ENCODE measurements around the gene C11orf68. TPM values are rescaled to one million over a fixed set of nuclear protein-coding genes. Genes with fewer than 3 reads are reported as not detected.

The C11orf68 gene
- total RNA-seq, 1 experiment from 2014 or later, result 15.7 TPM

GRCh38 chr11:65925397-65925796 lies 6.5 kb upstream of the C11orf68 start:
- no peak for TF ChIP-seq CTCF (conservative IDR thresholded peaks at IDR 0.05)
- no peaks in the 10 kb centered on the region for H3K23me2 ChIP-seq (ENCODE audit: insufficient read length, low read depth, low read length, poor library complexity, severe bottlenecking)
- no peak overlapping the region for H4K91ac ChIP-seq (ENCODE audit: insufficient read length, low read depth, low read length)
- H2BK5ac ChIP-seq (ENCODE audit: insufficient read length, low read length), result no peak overlapping the region
- H3K14ac ChIP-seq (ENCODE audit: insufficient read depth, low read length), result no peak overlapping the region
- H3K4me1 ChIP-seq (ENCODE audit: insufficient read depth, low read length), result no peaks in the 10 kb centered on the region
- no peak overlapping the region for H3K27ac ChIP-seq (ENCODE audit: insufficient read length, low read depth, low read length)
- H3K4me2 ChIP-seq (ENCODE audit: insufficient read depth, insufficient read length, low read length), result no peak overlapping the region
- Mint-ChIP-seq H3K27ac (no peak overlapping the region; a peak in 1 of 7 replicates), H3K9me3 (no peaks in the 10 kb centered on the region), H3K4me1 (peaks cover 3 to 21% of the 10 kb centered on the region in 2 experiments), H3K27me3 (ENCODE audit: low read depth) (no peaks in the 10 kb centered on the region), H3K4me3 (no peak overlapping the region; a peak in 1 of 5 replicates), H3K36me3 (ENCODE audit: insufficient read depth in 1 of 3, low read depth in 3 of 3) (peaks cover 1 to 18% (median 18%) of the 10 kb centered on the region in 3 experiments; a peak in 6 of 7 replicates)
- no CpG with 5 or more reads among the region's 2 CpGs for WGBS (ENCODE audit: extremely low coverage, insufficient read length, low lambda C conversion rate)
- H3T11ph ChIP-seq (ENCODE audit: low read length), result no peak overlapping the region
- no peak overlapping the region for H2AK5ac ChIP-seq (ENCODE audit: insufficient read length, low read length)
- no peaks in the 10 kb centered on the region for H4K20me1 ChIP-seq (ENCODE audit: control insufficient read depth, insufficient read depth, insufficient read length)
- H2BK120ac ChIP-seq (ENCODE audit: low read depth, low read length, poor library complexity, severe bottlenecking), result no peak overlapping the region
- no peak overlapping the region for H4K5ac ChIP-seq (ENCODE audit: insufficient read length, low read depth, low read length)
- no peak overlapping the region for H4K8ac ChIP-seq (replicated peaks; ENCODE audit: insufficient read length, low read depth, low read length)
- H3K9me3 ChIP-seq (ENCODE audit: control insufficient read depth, low read depth, low read length), result no peaks in the 10 kb centered on the region
- no peak overlapping the region for H3K56ac ChIP-seq (ENCODE audit: insufficient read length, low read depth, low read length)
- H3K23ac ChIP-seq (ENCODE audit: insufficient read length, low read depth, low read length), result no peak overlapping the region
- no peak overlapping the region for H3K9ac ChIP-seq (ENCODE audit: extremely low read depth, insufficient read length, low read length)
- no peaks in the 10 kb centered on the region for H3K79me1 ChIP-seq (ENCODE audit: insufficient read depth, low read depth, low read length, poor library complexity, severe bottlenecking)
- DNase-seq, result no peak
- H3K27me3 ChIP-seq (ENCODE audit: insufficient read depth, low read length), result no peaks in the 10 kb centered on the region
- H3K79me2 ChIP-seq (ENCODE audit: insufficient read depth, low read length), result no peaks in the 10 kb centered on the region
- no peak overlapping the region for H2BK20ac ChIP-seq (ENCODE audit: low read depth, low read length, poor library complexity, severe bottlenecking)
- H2BK12ac ChIP-seq (ENCODE audit: insufficient read length, low read depth, low read length), result no peak overlapping the region
- no peak overlapping the region for H3K18ac ChIP-seq (ENCODE audit: insufficient read length, low read depth, low read length)
- H2BK15ac ChIP-seq (ENCODE audit: low read depth, low read length), result no peak overlapping the region
- H3K4ac ChIP-seq (ENCODE audit: low read depth, low read length), result no peak overlapping the region
- H2AFZ ChIP-seq (ENCODE audit: low read length), result no peak overlapping the region
